ENCODE measurements around the gene TSC22D3.

GRCh38 chrX:107713203-107713542 lies 62.4 kb downstream of the TSC22D3 start:
- TF ChIP-seq CTCF (IDR thresholded peaks at IDR 0.05), result no peak
- no peak for TF ChIP-seq POLR2A (IDR thresholded peaks at IDR 0.05)

Measured in tibial nerve (tissue), 3 donors.